Activated gamma-delta T cell (primary cell): ENCODE measurements around the gene STIMATE.

ENCODE experiments used
- DNase-seq: peaks from one replicate; lab custom pipeline; 2025; lab: John Stamatoyannopoulos, UW

The STIMATE gene

GRCh38 chr3:52894756-52895155 lies 2.6 kb downstream of the STIMATE start:
- no peak for DNase-seq

GRCh38 chr3:52893723-52894122 lies 3.6 kb downstream of the STIMATE start:
- no peak for DNase-seq

- DNase-seq, result no peak
Measured at GRCh38 chr3:52892625-52893311, 4.6 kb downstream of the STIMATE start.

- DNase-seq, result no peak
Measured at GRCh38 chr3:52892290-52892624, 5.1 kb downstream of the STIMATE start.

- DNase-seq, result no peak
Measured at GRCh38 chr3:52891615-52892081, 5.7 kb downstream of the STIMATE start.

GRCh38 chr3:52891164-52891563 lies 6.2 kb downstream of the STIMATE start:
- DNase-seq, result no peak

- peak; percentile 12 for DNase-seq
Measured at GRCh38 chr3:52890735-52891134, 6.6 kb downstream of the STIMATE start.

- no peak for DNase-seq
Measured at GRCh38 chr3:52889901-52890300, 7.4 kb downstream of the STIMATE start.

GRCh38 chr3:52887166-52887565 lies 10.2 kb downstream of the STIMATE start:
- no peak for DNase-seq

GRCh38 chr3:52886049-52886730 lies 11.2 kb downstream of the STIMATE start:
- no peak for DNase-seq

GRCh38 chr3:52882377-52882776 lies 15.0 kb downstream of the STIMATE start:
- DNase-seq, result no peak

GRCh38 chr3:52881871-52882270 lies 15.5 kb downstream of the STIMATE start:
- no peak for DNase-seq

- DNase-seq, result no peak
Measured at GRCh38 chr3:52880474-52880873, 16.9 kb downstream of the STIMATE start.

GRCh38 chr3:52880047-52880446 lies 17.3 kb downstream of the STIMATE start:
- DNase-seq, result no peak

GRCh38 chr3:52879581-52879980 lies 17.8 kb downstream of the STIMATE start:
- no peak for DNase-seq

GRCh38 chr3:52879090-52879489 lies 18.3 kb downstream of the STIMATE start:
- no peak for DNase-seq

- no peak for DNase-seq
Measured at GRCh38 chr3:52877085-52877484, 20.3 kb downstream of the STIMATE start.

- DNase-seq, result no peak
Measured at GRCh38 chr3:52874864-52875587, 22.3 kb downstream of the STIMATE start.

- no peak for DNase-seq
Measured at GRCh38 chr3:52874160-52874701, 23.1 kb downstream of the STIMATE start.

GRCh38 chr3:52873433-52874159 lies 23.8 kb downstream of the STIMATE start:
- no peak for DNase-seq

GRCh38 chr3:52872245-52872644 lies 25.1 kb downstream of the STIMATE start:
- DNase-seq, result no peak

GRCh38 chr3:52871761-52872160 lies 25.6 kb downstream of the STIMATE start:
- DNase-seq, result no peak
